AG04450 (cell line): Measurements from ENCODE around the gene PRSS27. TPM values are rescaled to one million over a fixed set of nuclear protein-coding genes. Genes with fewer than 3 reads are reported as not detected.

ENCODE experiments used
- CTCF ChIA-PET: fragments of 300-600, 350-600 bp; formaldehyde crosslinking; extraction: SDS; loops from one replicate; lab custom pipeline; 2022; ENCODE audit warnings: antibody characterized with exemption, inconsistent platforms; lab: Charles Lee
- POLR2A ChIA-PET: fragments of 350-600 bp; formaldehyde crosslinking; extraction: SDS; loops from one replicate; lab custom pipeline; 2021; ENCODE audit warnings: antibody characterized with exemption, inconsistent platforms; lab: Yijun Ruan, JAX
- DNase-seq: peaks from one replicate; pipeline ENCODE4 v3.0.0-alpha.2; 2011; ENCODE audit warnings: low read depth, low spot score
- H3K27ac ChIP-seq: one replicate; pipeline ENCODE4 v1.5.1; 2012; ENCODE audit warnings: low read depth, low read length, control low read depth
- H3K27me3 ChIP-seq: one replicate; pipeline ENCODE4 v1.6.0; 2012; ENCODE audit warnings: low read length; ENCODE audit not compliant: control insufficient read depth, insufficient read depth
- H3K4me3 ChIP-seq: 2 replicates; pipeline ENCODE4 v1.5.1; 2011; ENCODE audit warnings: mild to moderate bottlenecking, low read depth, low read length, control low read depth
- H3K9me3 ChIP-seq: 2 replicates; pipeline ENCODE4 v1.5.1; 2012; ENCODE audit warnings: low read length; ENCODE audit not compliant: control insufficient read depth, insufficient read depth
- polyA plus RNA-seq: library from polyadenylated mRNA; depleted of rRNA; stranded (reverse); fragments of >200 nt; gene quantifications from 2 replicates; pipeline ENCODE4 v1.2.3, GENCODE V29; 2011
- TF ChIP-seq, protein P1 (sequence below): IDR thresholded peaks from 2 replicates; pipeline ENCODE4 v1.5.1; 2011; ENCODE audit warnings: low read depth, low read length, control low read depth, inconsistent platforms

Gene PRSS27
- polyA plus RNA-seq, 1 experiment = 0.32 TPM

DNA sequence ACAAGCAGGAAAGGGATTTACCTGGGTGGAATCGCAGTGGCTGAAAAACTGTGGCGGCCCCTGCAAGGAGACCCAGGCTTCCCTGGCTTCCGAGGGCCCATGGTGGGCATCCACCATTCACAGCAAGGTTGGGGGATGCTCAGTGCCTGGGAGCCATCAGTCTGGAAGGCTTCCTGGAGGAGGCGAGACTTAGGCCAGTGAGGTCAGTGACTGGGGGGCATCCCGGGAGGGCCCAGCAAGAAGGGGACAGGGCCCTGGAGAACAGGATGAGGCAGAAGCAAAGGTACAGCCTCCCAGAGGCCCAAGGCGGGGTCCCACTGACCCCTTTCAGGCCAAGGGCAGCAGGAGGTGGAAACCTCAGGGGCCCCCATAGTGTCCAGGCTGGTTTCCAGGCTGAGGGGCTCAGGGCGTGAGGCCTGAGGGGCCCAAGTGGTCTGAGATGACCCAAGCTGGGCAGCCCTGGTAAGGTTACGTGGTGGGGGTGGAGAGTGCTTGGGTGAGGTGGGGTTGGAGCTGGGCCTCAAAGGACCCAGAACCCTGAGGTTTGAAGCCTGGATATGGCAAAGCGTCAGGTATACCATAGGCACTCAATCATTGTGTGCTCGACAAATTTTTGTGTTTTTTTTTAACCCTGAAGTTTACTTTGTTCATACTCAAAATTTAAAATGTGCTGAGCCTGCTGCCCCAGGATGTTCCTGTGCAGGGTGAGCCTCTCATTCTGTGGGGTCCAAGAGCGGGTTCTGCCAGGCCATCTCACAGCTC, 16.6 kb upstream of the PRSS27 start:
- no peak overlapping the region for H3K4me3 ChIP-seq
- peaks cover 11% of the 10 kb centered on the region for H3K27me3 ChIP-seq
- no peak overlapping the region for H3K27ac ChIP-seq
- POLR2A ChIA-PET = interaction anchor here (0.7 kb wide), 2 partner anchors 9 to 417 kb away, joined by 3 to 5 read pairs; no protein-coding TSS in a partner anchor
- H3K9me3 ChIP-seq = no peaks in the 10 kb centered on the region; the same call in 1 of the 2 replicates
- TF ChIP-seq, protein P1, sequence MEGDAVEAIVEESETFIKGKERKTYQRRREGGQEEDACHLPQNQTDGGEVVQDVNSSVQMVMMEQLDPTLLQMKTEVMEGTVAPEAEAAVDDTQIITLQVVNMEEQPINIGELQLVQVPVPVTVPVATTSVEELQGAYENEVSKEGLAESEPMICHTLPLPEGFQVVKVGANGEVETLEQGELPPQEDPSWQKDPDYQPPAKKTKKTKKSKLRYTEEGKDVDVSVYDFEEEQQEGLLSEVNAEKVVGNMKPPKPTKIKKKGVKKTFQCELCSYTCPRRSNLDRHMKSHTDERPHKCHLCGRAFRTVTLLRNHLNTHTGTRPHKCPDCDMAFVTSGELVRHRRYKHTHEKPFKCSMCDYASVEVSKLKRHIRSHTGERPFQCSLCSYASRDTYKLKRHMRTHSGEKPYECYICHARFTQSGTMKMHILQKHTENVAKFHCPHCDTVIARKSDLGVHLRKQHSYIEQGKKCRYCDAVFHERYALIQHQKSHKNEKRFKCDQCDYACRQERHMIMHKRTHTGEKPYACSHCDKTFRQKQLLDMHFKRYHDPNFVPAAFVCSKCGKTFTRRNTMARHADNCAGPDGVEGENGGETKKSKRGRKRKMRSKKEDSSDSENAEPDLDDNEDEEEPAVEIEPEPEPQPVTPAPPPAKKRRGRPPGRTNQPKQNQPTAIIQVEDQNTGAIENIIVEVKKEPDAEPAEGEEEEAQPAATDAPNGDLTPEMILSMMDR = no peak
- CTCF ChIA-PET = no interaction called here
- no peak for DNase-seq

DNA sequence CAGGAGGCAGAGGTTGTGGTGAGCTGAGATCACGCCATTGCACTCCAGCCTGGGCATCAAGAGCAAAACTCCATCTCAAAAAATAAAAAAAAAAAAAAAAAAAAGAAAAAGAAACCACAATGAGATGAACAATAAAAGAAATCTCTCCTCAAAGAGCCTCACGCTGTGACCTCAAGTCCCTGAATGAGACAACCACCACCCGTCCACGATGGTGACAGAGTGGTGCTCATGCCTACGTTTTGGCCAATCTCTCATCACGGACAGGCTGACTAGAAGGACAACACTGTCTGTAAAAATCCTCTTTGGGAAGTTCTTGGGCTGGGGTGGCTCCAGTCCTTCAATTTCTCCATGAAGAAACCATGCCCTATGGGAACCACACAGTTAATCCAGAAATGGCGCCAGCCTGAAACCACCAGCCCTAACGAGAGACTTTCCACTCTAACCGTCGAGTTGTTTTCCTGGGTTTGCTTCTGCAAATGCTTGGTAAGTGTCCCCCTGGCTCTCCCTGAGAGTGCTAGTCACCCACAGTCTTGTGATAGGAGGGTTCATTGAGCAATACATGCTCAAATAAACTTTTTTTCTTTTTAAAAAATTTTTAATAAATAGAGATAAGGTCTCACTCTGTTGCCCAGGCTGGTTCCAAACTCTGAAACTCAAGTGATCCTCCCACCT, 15.0 kb upstream of the PRSS27 start:
- H3K27ac ChIP-seq = no peak overlapping the region
- CTCF ChIA-PET = no interaction called here
- TF ChIP-seq, protein P1 = no peak
- no peak for DNase-seq
- H3K9me3 ChIP-seq = no peaks in the 10 kb centered on the region; the same call in 1 of the 2 replicates
- POLR2A ChIA-PET = no interaction called here
- no peak overlapping the region for H3K4me3 ChIP-seq
- H3K27me3 ChIP-seq = peaks cover 15% of the 10 kb centered on the region

DNA sequence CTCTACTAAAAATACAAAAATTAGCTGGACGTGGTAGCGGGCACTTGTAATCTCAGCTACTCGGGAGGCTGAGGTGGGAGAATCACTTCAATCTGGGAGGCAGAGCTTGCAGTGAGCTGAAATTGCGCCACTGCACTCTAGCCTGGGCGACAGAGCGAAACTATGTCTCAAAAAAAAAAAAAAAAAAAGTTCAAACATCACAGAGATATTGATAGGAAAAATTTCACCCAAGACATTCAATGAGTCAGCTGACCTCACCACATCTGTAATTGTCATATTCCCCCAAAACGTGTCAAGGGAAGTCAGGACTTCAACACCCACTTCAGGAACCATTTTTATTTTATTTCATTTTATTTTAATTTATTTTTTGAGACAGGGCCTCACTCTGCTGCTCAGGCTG, 8.0 kb upstream of the PRSS27 start:
- Histone ChIP-seq H3K4me3 (no peak overlapping the region), H3K9me3 (no peaks in the 10 kb centered on the region; the same call in 1 of the 2 replicates), H3K27me3 (peaks cover 15% of the 10 kb centered on the region), H3K27ac (no peak overlapping the region)
- ChIA-PET CTCF (interaction anchor here (0.6 kb wide), 1 partner anchor 14 kb away, joined by 3 read pairs; no protein-coding TSS in a partner anchor), POLR2A (interaction anchor here (0.7 kb wide), 2 partner anchors 12 to 48 kb away, joined by 3 to 4 read pairs; no protein-coding TSS in a partner anchor)
- no peak for DNase-seq
- TF ChIP-seq, protein P1 = no peak

DNA sequence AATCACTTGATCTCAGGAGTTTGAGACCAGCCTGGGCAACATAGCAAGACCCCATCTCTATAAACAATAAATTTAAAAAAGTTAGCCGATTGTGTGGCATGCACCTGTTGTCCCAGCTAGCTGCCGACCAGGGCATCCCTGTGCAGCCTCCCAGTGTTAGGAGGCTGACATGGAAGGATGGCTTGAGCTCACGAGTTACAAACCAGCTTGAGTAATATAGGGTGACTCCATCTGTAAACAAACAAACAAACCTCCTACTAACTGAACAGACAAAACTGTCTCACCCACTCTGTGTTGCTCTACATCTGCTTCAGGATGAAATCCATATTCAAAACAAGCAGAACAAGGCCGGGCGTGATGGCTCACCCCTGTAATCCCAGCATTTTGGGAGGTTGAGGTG, 6.9 kb upstream of the PRSS27 start:
- no peak for DNase-seq
- Histone ChIP-seq H3K4me3 (no peak overlapping the region), H3K27ac (no peak overlapping the region), H3K9me3 (no peaks in the 10 kb centered on the region; the same call in 1 of the 2 replicates), H3K27me3 (peaks cover 9% of the 10 kb centered on the region)
- TF ChIP-seq, protein P1 = no peak
- ChIA-PET POLR2A (no interaction called here), CTCF (no interaction called here)
